GM12864 (cell line): Measurements from ENCODE around the gene PCBP3.

Experiments used
- DNase-seq: peaks from one replicate; pipeline ENCODE4 v3.0.0-alpha.2; 2011; ENCODE audit warnings: low read depth
- H3K4me3 ChIP-seq: 2 replicates; pipeline ENCODE4 v1.5.1; 2011; ENCODE audit warnings: mild to moderate bottlenecking, low read depth, low read length, control low read depth
- CTCF ChIP-seq: IDR thresholded peaks from 2 replicates; pipeline ENCODE4 v1.5.1; 2011; ENCODE audit warnings: low read depth, mild to moderate bottlenecking, moderate library complexity, low read length, control low read depth, inconsistent platforms; ENCODE audit errors: missing control alignments

PCBP3 gene

GRCh38 chr21:45859041-45859761 lies 215.7 kb downstream of the PCBP3 start:
- DNase-seq, result no peak
- H3K4me3 ChIP-seq, result no peak overlapping the region
- TF ChIP-seq CTCF, result no peak

GRCh38 chr21:45859762-45860357 lies 216.3 kb downstream of the PCBP3 start:
- DNase-seq, result no peak
- no peak overlapping the region for H3K4me3 ChIP-seq
- TF ChIP-seq CTCF, result no peak

- no peak for TF ChIP-seq CTCF
- no peak overlapping the region for H3K4me3 ChIP-seq
- no peak for DNase-seq
These were observed 217.1 kb downstream of the PCBP3 start for GRCh38 chr21:45860493-45861155.

- H3K4me3 ChIP-seq, result no peak overlapping the region
- TF ChIP-seq CTCF, result no peak
- no peak for DNase-seq
These were observed 217.8 kb downstream of the PCBP3 start for GRCh38 chr21:45861156-45861870.

GRCh38 chr21:45862543-45863207 lies 219.2 kb downstream of the PCBP3 start:
- H3K4me3 ChIP-seq, result no peak overlapping the region
- DNase-seq, result no peak
- TF ChIP-seq CTCF, result no peak

- no peak for TF ChIP-seq CTCF
- no peak for DNase-seq
These were observed 219.7 kb downstream of the PCBP3 start for GRCh38 chr21:45863267-45863666.

More at GRCh38 chr21:45863267-45863666, 219.7 kb downstream of the PCBP3 start:
- no peak overlapping the region for H3K4me3 ChIP-seq
